Tibial nerve (tissue), 4 donors: Measurements from ENCODE around the gene SLC7A6.

Source experiments
- CTCF ChIP-seq, 5 experiments: fragments of 200-600 bp in 3 of 5; fragments of 450-650 bp in 2 of 5; sonication (generic) in 3 of 5; IDR thresholded peaks; one replicate each; pipeline ENCODE4 v1.5.1; 2016 to 2019; ENCODE audit warnings: antibody characterized with exemption in 5 of 5, mild to moderate bottlenecking in 3 of 5, moderate library complexity in 2 of 5
- EP300 ChIP-seq, 2 donors: sonication (generic); formaldehyde crosslinking; IDR thresholded peaks; one replicate each; pipeline ENCODE4 v1.6.1; 2017; ENCODE audit warnings: antibody characterized with exemption in 2 of 2, mild to moderate bottlenecking in 1 of 2
- POLR2A ChIP-seq, 2 donors: fragments of 450-650 bp; IDR thresholded peaks; one replicate each; pipeline ENCODE4 v1.6.1; 2017; ENCODE audit warnings: antibody characterized with exemption in 2 of 2, mild to moderate bottlenecking in 2 of 2, moderate library complexity in 2 of 2

- TF ChIP-seq POLR2A (IDR thresholded peaks at IDR 0.05) = no peak
- no peak for TF ChIP-seq CTCF (IDR thresholded peaks at IDR 0.05)
- no peak for TF ChIP-seq EP300 (IDR thresholded peaks at IDR 0.05)
Observed at GRCh38 chr16:68309799-68310198, 45.5 kb downstream of the SLC7A6 start.
